H1 (cell line): Measurements from ENCODE around the gene QDPR.

Source experiments
- CEBPB ChIP-seq: IDR thresholded peaks from 2 replicates; pipeline ENCODE4 v1.6.1; 2012; ENCODE audit warnings: low read depth, low read length
- CREB1 ChIP-seq: IDR thresholded peaks from 2 replicates; pipeline ENCODE4 v1.6.1; 2012; ENCODE audit warnings: inconsistent platforms
- CTBP2 ChIP-seq: IDR thresholded peaks from 2 replicates; pipeline ENCODE4 v1.7.0; 2011; ENCODE audit warnings: borderline replicate concordance, mild to moderate bottlenecking, moderate library complexity, mixed read lengths, low read length; ENCODE audit not compliant: insufficient read depth, insufficient read length
- CTCF ChIP-seq, 3 experiments: IDR thresholded peaks; 1 replicate in 2 of 3; 2 replicates in 1 of 3; pipeline versions ENCODE4 v1.5.1 to v1.6.1; 2011; ENCODE audit warnings: low read length in 3 of 3, mild to moderate bottlenecking in 3 of 3, inconsistent platforms in 2 of 3, low read depth in 1 of 3, moderate library complexity in 1 of 3; ENCODE audit not compliant: insufficient read depth in 1 of 3; ENCODE audit errors: control extremely low read depth in 1 of 3
- EP300 ChIP-seq, 2 experiments: IDR thresholded peaks; 1 replicate in 1 of 2; 2 replicates in 1 of 2; pipeline ENCODE4 v1.6.1; 2011 to 2012; ENCODE audit warnings: low read depth in 2 of 2, low read length in 2 of 2, mild to moderate bottlenecking in 2 of 2, borderline replicate concordance in 1 of 2, inconsistent platforms in 1 of 2, moderate library complexity in 1 of 2
- EZH2 ChIP-seq: fragments of 200-600 bp; sonication (generic); IDR thresholded peaks from 2 replicates; pipeline ENCODE4 v1.7.1; 2012; ENCODE audit warnings: low read depth, mild to moderate bottlenecking, moderate library complexity, low read length, inconsistent platforms; ENCODE audit not compliant: severe bottlenecking
- MAX ChIP-seq: IDR thresholded peaks from 2 replicates; pipeline ENCODE4 v1.6.1; 2012; ENCODE audit warnings: inconsistent platforms
- POLR2A ChIP-seq, 2 experiments: IDR thresholded peaks; 1 replicate in 1 of 2; 2 replicates in 1 of 2; pipeline ENCODE4 v1.6.1; 2011; ENCODE audit warnings: low read depth in 2 of 2, low read length in 2 of 2, mild to moderate bottlenecking in 2 of 2; ENCODE audit errors: control extremely low read depth in 1 of 2
- POLR2AphosphoS5 ChIP-seq: IDR thresholded peaks from 2 replicates; pipeline ENCODE4 v1.6.1; 2011; ENCODE audit warnings: low read depth, low read length
- RNF2 ChIP-seq: fragments of 200-900, 300-1000 bp; sonication (generic); IDR thresholded peaks from 2 replicates; pipeline ENCODE4 v1.7.1; 2016; ENCODE audit warnings: borderline replicate concordance, low read depth, mild to moderate bottlenecking, antibody characterized with exemption, low read length; ENCODE audit not compliant: poor library complexity, severe bottlenecking; ENCODE audit errors: missing control alignments
- RXRA ChIP-seq: IDR thresholded peaks from 2 replicates; pipeline ENCODE4 v1.6.1; 2011; ENCODE audit warnings: low read depth, mild to moderate bottlenecking, low read length, moderate library complexity; ENCODE audit not compliant: insufficient read depth
- SP1 ChIP-seq: IDR thresholded peaks from 2 replicates; pipeline ENCODE4 v1.6.1; 2011; ENCODE audit warnings: low read depth, low read length
- TBP ChIP-seq: IDR thresholded peaks from 2 replicates; pipeline ENCODE4 v1.6.1; 2011; ENCODE audit warnings: low read depth, low read length, improper control_type of control experiment
- YY1 ChIP-seq: IDR thresholded peaks from 2 replicates; pipeline ENCODE4 v1.6.1; 2011; ENCODE audit warnings: low read depth, mild to moderate bottlenecking, low read length

GRCh38 chr4:17447675-17448298, 64.1 kb downstream of the QDPR start:
- TF ChIP-seq POLR2A (IDR thresholded peaks at IDR 0.05; ENCODE audit: control extremely low read depth in 1 of 2, low read depth in 2 of 2, low read length in 2 of 2) = no peak
- TF ChIP-seq EZH2 = no peak
- TF ChIP-seq YY1 = no peak
- TF ChIP-seq SP1 = no peak
- TF ChIP-seq CTCF (IDR thresholded peaks at IDR 0.05; ENCODE audit: control extremely low read depth in 1 of 3, insufficient read depth in 1 of 3, low read depth in 1 of 3, low read length in 3 of 3) = peak in 2 of 3 experiments; percentile 71 to 82; a peak in 3 of 4 replicates
- TF ChIP-seq EP300 (IDR thresholded peaks at IDR 0.05; ENCODE audit: borderline replicate concordance in 1 of 2, low read depth in 2 of 2, low read length in 2 of 2) = no peak
- no peak for TF ChIP-seq RNF2
- no peak for TF ChIP-seq TBP
- TF ChIP-seq CREB1 = no peak
- 0 out of 2 replicates have a peak, but pooled peaks have one; percentile 3 for TF ChIP-seq CEBPB
- no peak for TF ChIP-seq MAX
- TF ChIP-seq RXRA = no peak
- TF ChIP-seq CTBP2 = no peak
- no peak for TF ChIP-seq POLR2AphosphoS5
